ENCODE results near the gene RHOV.
"Not testable (repeated sequence)": the region's sequence is repeated elsewhere in the genome, so short reads cannot be mapped to it uniquely, and the experiment has no call there.

RHOV gene

GRCh38 chr15:40872791-40873693, 992 bp downstream of the RHOV start:
- no peak for DNase-seq (ENCODE audit: low read depth)

- no peak for DNase-seq (ENCODE audit: low read depth)
Measured at GRCh38 chr15:40871749-40872617, 2.1 kb downstream of the RHOV start.

GRCh38 chr15:40870716-40871115, 3.3 kb downstream of the RHOV start:
- DNase-seq (ENCODE audit: low read depth) = no peak

- DNase-seq (ENCODE audit: low read depth) = no peak
Measured at GRCh38 chr15:40869686-40870085, 4.3 kb downstream of the RHOV start.

GRCh38 chr15:40867199-40867598, 6.8 kb downstream of the RHOV start:
- no peak for DNase-seq (ENCODE audit: low read depth)

- no peak for DNase-seq (ENCODE audit: low read depth)
Measured at GRCh38 chr15:40863660-40864270, 10.3 kb downstream of the RHOV start.

- not testable (repeated sequence) for DNase-seq (ENCODE audit: low read depth)
Measured at GRCh38 chr15:40861147-40861546, 12.9 kb downstream of the RHOV start.

- DNase-seq (ENCODE audit: low read depth) = peak; percentile 69
Measured at GRCh38 chr15:40859206-40859851, 14.7 kb downstream of the RHOV start.

- DNase-seq (ENCODE audit: low read depth) = no peak
Measured at GRCh38 chr15:40858706-40859105, 15.3 kb downstream of the RHOV start.

- peak; percentile 76 for DNase-seq (ENCODE audit: low read depth)
Measured at GRCh38 chr15:40857601-40858341, 16.3 kb downstream of the RHOV start.

- DNase-seq (ENCODE audit: low read depth) = no peak
Measured at GRCh38 chr15:40856746-40857145, 17.3 kb downstream of the RHOV start.

- no peak for DNase-seq (ENCODE audit: low read depth)
Measured at GRCh38 chr15:40855706-40856234, 18.3 kb downstream of the RHOV start.

- no peak for DNase-seq (ENCODE audit: low read depth)
Measured at GRCh38 chr15:40854161-40854560, 19.9 kb downstream of the RHOV start.

GRCh38 chr15:40853241-40853890, 20.7 kb downstream of the RHOV start:
- DNase-seq (ENCODE audit: low read depth) = no peak

- DNase-seq (ENCODE audit: low read depth) = no peak
Measured at GRCh38 chr15:40852529-40852928, 21.5 kb downstream of the RHOV start.

- no peak for DNase-seq (ENCODE audit: low read depth)
Measured at GRCh38 chr15:40850576-40851112, 23.4 kb downstream of the RHOV start.

- DNase-seq (ENCODE audit: low read depth) = no peak
Measured at GRCh38 chr15:40847223-40847961, 26.6 kb downstream of the RHOV start.

- no peak for DNase-seq (ENCODE audit: low read depth)
Measured at GRCh38 chr15:40846841-40847222, 27.2 kb downstream of the RHOV start.

GRCh38 chr15:40845511-40846284, 28.3 kb downstream of the RHOV start:
- no peak for DNase-seq (ENCODE audit: low read depth)

Measured in stimulated activated CD8-positive, alpha-beta memory T cell treated with anti-CD3 and anti-CD28 coated beads, Interleukin-15, amount 100 ng/mL, for 1 hour (primary cell).